GM21825 (cell line): ENCODE measurements around the gene MSMB.
"Not testable (repeated sequence)": the region's sequence is repeated elsewhere in the genome, so short reads cannot be mapped to it uniquely, and the experiment has no call there.

Source experiments
- ATAC-seq: cut with Tn5 transposase; IDR thresholded peaks from one replicate; pipeline ENCODE4 v1.9.1; 2021; ENCODE audit warnings: mild to moderate bottlenecking, moderate library complexity; ENCODE audit not compliant: unreplicated experiment

MSMB gene

GRCh38 chr10:46070749-46071148 is 24.7 kb upstream of the MSMB start:
- no peak for ATAC-seq

GRCh38 chr10:46069771-46070463 is 23.8 kb upstream of the MSMB start:
- ATAC-seq: no peak

DNA sequence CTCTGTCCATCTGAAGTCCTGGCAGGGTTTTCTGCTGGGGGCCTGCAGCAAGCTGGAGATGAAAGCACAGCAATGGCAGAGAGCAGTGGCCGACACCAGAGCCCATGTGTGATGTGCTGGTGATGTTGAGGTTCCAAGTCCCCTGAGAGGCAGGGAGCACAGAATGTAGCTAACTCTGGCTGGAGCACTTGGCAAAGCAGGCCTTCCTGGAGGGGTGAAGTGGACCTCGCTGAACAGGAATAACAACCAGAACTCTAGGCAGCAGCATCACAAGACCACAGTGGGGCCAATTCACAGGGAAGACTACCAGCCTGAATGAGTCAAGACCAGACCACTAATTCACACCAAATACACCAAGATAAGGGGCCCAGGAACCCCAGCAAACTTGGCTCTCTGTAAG is 22.8 kb upstream of the MSMB start:
- ATAC-seq: no peak

DNA sequence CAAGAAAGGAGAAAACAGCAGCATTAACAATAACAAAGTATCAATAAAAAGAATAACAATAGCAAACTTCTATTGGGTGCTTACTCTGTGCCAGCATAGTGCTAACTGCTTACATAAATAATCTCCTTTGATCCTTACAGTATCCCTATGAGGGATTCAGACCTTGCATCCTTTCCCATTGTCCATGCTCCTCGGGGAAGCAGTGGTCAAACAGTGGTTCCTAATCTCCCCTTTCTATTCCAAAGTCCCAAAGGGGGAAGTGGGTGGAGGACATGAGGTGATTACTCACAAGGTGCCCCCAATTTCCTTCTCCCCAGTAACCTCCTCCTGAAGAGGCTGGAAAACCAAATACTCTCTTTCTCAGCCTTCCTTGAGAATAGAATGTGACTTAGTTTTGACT is 22.0 kb upstream of the MSMB start:
- ATAC-seq: no peak

DNA sequence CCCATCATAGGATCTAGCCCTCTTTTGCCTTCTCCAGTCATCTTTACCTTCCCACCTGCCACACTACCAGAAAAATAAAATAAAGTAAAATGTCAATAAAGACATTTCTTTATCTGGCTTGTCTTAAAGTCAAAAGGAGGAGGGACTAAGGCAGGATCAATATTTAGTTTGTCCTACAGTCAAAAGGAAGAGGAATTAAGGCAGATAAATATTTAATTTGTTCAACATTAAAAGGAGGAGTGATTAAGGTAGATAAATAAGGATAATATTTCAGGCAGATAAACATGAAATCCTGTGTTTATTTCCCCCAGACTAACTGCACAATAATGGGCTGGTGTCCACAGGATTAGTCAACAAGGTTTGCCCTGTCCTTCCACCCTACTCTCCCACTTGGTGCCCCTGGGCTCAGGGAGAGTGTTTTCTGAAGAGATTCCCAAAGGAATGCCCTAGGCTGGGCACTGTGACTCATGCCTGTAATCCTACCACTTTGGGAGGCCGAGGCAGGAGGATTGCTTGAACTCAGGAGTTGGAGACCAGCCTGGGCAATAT is 18.3 kb upstream of the MSMB start:
- no peak for ATAC-seq

DNA sequence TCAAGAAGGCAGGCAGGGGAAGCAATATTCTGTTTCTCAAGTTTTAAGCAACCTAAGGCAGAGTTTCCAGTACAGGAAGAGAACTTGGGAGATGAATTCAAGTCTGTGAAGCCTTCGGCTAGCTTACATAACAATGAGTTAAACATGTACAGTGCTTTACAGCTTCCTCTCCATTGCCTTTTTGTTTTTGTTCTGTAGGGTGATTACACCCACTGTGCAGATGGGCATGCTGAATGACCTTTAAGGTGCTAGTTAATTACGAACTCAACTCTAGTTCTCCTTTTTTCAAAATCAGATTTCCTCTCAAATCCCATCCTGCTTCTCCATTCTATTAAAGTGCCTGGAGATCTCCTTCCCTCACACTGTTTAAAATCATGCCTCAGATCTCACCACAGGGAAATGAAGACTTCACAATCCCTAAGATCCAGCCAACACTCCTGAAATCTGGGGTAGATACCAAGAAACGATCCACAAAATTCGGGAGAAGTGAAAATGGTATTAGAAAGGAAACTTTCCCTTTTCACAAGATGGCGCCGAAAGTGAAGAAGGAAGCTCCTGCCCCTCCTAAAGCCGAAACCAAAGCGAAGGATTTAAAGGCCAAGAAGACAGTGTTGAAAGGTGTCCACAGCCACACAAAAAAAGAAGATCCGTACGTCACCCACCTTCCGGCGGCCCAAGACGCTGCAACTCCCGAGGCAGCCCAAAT is 16.8 kb upstream of the MSMB start:
- no peak for ATAC-seq

- ATAC-seq: no peak
Measured at GRCh38 chr10:46060706-46061105, 14.6 kb upstream of the MSMB start.

- ATAC-seq: not testable (repeated sequence)
Measured at GRCh38 chr10:46057927-46058326, 11.9 kb upstream of the MSMB start.

DNA sequence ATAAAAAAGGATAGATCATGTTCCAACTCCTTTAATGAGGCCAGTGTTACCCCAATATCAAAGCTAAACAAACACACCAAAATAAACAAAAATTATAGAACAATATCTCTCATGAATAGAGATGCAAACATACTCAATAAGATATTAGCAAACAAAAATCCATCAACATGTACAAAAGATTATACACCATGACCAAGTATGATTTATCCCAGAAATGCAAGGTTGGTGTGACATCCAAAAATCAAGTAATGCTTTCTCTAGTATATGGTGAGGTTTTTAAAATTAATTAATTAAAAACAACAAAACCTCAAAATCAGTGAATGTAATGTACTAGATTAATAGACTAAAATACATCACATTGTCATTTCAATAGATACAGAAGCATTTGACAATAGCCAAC is 11.0 kb upstream of the MSMB start:
- no peak for ATAC-seq

GRCh38 chr10:46055771-46056170 is 9.7 kb upstream of the MSMB start:
- no peak for ATAC-seq

DNA sequence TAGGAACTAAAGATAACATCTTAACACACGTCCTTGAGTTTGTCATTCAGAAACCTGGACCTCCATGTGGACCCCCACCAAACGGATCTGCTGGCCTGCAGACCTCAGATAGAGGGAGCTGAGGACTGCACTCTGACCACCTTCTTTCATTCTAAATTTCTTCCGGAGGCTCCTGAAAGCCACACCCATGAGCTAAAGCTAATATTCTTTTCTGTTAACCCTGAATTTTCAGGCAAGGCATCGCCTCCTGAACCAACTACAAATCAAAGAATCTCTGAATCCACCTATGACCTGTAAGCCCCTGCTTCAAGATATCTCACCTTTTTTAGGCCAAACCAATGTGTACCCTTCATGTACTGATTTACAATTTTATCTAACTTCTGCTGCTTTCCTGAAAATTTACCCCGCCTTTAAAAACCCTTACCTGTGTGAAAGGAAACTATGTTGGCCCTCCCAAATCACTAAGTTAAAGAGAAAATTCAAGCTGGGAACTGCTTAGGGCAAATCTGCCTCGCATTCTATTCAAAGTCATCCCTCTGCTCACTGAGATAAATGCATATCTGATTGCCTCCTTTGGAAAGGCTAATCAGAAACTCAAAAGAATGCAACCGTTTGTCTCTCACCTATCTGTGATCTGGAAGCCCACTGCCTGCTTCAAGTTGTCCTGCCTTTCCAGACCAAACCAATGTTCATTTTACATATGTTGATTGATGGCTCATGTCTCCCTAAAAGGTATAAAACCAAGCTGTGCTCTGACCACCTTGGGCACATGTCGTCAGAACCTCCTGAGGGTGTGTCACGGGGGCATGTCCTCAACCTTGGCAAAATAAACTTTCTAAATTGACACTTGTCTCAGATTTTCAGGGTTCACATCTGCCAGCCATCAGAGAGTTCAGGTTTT is 7.7 kb upstream of the MSMB start:
- ATAC-seq: no peak

- no peak for ATAC-seq
Measured at GRCh38 chr10:46052791-46053375, 6.8 kb upstream of the MSMB start.

DNA sequence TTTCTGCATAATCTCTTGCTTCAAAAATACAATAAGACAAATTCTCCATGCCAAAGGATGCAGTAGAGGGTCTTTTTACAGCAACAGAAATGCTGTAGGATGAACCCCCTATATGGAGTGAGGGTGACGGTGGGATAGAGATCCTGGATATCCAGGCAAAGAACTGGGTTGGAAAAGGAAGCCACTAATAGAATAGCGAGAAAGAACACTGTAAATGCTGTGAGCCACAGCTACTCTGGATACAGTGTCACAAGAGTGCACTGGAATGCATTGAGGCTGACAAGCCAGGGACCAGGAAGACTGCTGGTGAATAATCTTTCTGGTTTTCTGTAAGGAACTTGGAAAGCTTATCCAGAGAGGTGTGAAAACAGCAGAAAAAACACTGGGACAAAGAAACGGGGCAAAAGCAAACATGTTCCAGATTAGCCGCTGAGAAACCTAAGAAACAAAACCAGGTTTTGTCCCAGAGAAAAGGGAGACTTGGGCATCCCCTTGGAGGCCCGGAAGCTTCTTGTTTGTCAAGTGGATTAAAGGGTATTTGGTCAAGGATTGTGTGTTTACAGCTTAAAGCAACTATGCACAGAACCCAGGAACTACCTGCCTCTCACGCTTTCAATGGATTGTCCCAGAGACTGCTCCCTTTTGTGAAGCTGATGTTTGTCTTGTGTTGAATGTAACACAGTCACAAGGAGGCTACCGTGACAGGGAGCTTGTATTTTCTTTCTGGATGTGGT is 6.2 kb upstream of the MSMB start:
- ATAC-seq: no peak

- ATAC-seq: no peak
Measured at GRCh38 chr10:46050941-46051623, 5.0 kb upstream of the MSMB start.

DNA sequence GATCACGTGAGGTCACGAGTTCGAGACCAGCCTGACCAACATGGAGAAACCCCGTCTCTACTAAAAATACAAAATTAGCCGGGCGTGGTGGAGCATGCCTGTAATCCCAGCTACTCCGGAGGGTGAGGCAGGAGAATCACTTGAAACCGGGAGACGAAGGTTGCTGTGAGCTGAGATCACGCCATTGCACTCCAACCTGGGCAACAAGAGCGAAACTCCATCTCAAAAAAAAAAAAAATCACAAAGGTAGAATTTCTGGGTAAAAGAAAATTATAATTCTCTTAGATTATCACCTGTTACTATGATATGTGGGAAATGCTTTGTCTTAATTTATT is 3.4 kb upstream of the MSMB start:
- ATAC-seq: not testable (repeated sequence)

- no peak for ATAC-seq
Measured at GRCh38 chr10:46048152-46048551, 2.1 kb upstream of the MSMB start.

DNA sequence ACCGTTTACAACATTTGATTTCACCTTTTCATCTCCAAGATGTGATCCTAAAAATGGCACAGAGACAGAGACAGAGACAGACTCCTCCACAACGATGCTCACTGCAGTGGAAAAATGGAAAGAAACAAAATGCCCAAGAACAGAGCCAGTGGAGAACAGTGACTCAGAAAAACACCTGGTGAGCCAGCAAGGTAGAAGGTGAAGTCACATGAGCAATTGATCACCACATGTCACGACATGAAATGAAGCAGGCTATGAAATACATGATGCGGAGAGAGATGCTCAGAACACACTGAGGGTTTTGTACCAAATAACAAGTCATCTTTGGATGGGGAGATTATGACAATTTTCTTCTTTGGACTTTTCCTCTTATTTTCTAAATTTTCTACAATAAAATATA is 3.5 kb downstream of the MSMB start:
- ATAC-seq: no peak

GRCh38 chr10:46040004-46040403 is 6.1 kb downstream of the MSMB start:
- ATAC-seq: no peak

GRCh38 chr10:46037107-46037825 is 8.8 kb downstream of the MSMB start:
- ATAC-seq: no peak
